RPMI8226 (cell line): ENCODE results near the gene SKI.
A peak's percentile ranks its signal among the peaks of the same experiment; 100 is the strongest.

Source experiments
- DNase-seq: peaks from one replicate; pipeline ENCODE4 v3.0.0-alpha.2; 2015

SKI gene

GRCh38 chr1:2228157-2228594 is at the start of gene SKI:
Gene SKI (plus strand): TSS chr1:2228319. CDS start chr1:2228767, 448 bp downstream.
- DNase-seq = no peak

GRCh38 chr1:2178875-2179274 is 49.2 kb upstream of the SKI start:
- DNase-seq = no peak

- no peak for DNase-seq
Measured at GRCh38 chr1:2179283-2180013, 48.7 kb upstream of the SKI start.

GRCh38 chr1:2180297-2181245 is 47.5 kb upstream of the SKI start:
- no peak for DNase-seq

GRCh38 chr1:2181271-2181670 is 46.8 kb upstream of the SKI start:
- no peak for DNase-seq

GRCh38 chr1:2181752-2182151 is 46.4 kb upstream of the SKI start:
- DNase-seq = no peak

- no peak for DNase-seq
Measured at GRCh38 chr1:2182376-2182775, 45.7 kb upstream of the SKI start.

GRCh38 chr1:2183937-2184334 is 44.2 kb upstream of the SKI start:
- DNase-seq = no peak

GRCh38 chr1:2184531-2184930 is 43.6 kb upstream of the SKI start:
- no peak for DNase-seq

- DNase-seq = no peak
Measured at GRCh38 chr1:2184934-2185333, 43.2 kb upstream of the SKI start.

- DNase-seq = no peak
Measured at GRCh38 chr1:2185880-2186855, 42.0 kb upstream of the SKI start.

GRCh38 chr1:2186901-2187300 is 41.2 kb upstream of the SKI start:
- DNase-seq = no peak

- DNase-seq = no peak
Measured at GRCh38 chr1:2187619-2188018, 40.5 kb upstream of the SKI start.

GRCh38 chr1:2188336-2188735 is 39.8 kb upstream of the SKI start:
- no peak for DNase-seq

GRCh38 chr1:2189459-2190425 is 38.4 kb upstream of the SKI start:
- no peak for DNase-seq

- DNase-seq = no peak
Measured at GRCh38 chr1:2190491-2190976, 37.6 kb upstream of the SKI start.

- no peak for DNase-seq
Measured at GRCh38 chr1:2192031-2192995, 35.8 kb upstream of the SKI start.

- no peak for DNase-seq
Measured at GRCh38 chr1:2193514-2194281, 34.4 kb upstream of the SKI start.

- peak; percentile 79 for DNase-seq
Measured at GRCh38 chr1:2194319-2194897, 33.7 kb upstream of the SKI start, which contains the start of gene FAAP20. Gene FAAP20 (minus strand): TSS chr1:2194772. CDS start chr1:2194749, 23 bp downstream.
